Spleen (tissue), 7 donors: ENCODE measurements around the gene CYP24A1.

Experiments used
- CTCF ChIP-seq, 11 experiments: fragments of 200-600 bp in 7 of 11; fragments of 450-650 bp in 4 of 11; sonication (generic) in 4 of 11; IDR thresholded peaks in 8 of 11; conservative IDR thresholded peaks in 3 of 11; 1 replicate in 7 of 11; 2 replicates in 4 of 11; pipeline versions ENCODE4 v1.4.0 to v1.8.0; 2016 to 2021; ENCODE audit warnings: antibody characterized with exemption in 11 of 11, inconsistent platforms in 4 of 11, mild to moderate bottlenecking in 1 of 11
- POLR2A ChIP-seq, 3 donors: fragments of 450-650 bp; IDR thresholded peaks; one replicate each; pipeline ENCODE4 v1.5.1; 2017; ENCODE audit warnings: antibody characterized with exemption in 3 of 3, mild to moderate bottlenecking in 1 of 3
- POLR2AphosphoS5 ChIP-seq, 3 donors: sonication (generic); formaldehyde crosslinking; IDR thresholded peaks; one replicate each; pipeline ENCODE4 v1.5.1; 2017; ENCODE audit warnings: antibody characterized with exemption in 3 of 3
- donor health status: DM: no; HTN: no; CAD: no; lungs with moderate emphysema.
- donor health status: DM: no; HTN: no; CAD: no.
- donor health status: DM: no; HTN: no; CAD: no.

DNA sequence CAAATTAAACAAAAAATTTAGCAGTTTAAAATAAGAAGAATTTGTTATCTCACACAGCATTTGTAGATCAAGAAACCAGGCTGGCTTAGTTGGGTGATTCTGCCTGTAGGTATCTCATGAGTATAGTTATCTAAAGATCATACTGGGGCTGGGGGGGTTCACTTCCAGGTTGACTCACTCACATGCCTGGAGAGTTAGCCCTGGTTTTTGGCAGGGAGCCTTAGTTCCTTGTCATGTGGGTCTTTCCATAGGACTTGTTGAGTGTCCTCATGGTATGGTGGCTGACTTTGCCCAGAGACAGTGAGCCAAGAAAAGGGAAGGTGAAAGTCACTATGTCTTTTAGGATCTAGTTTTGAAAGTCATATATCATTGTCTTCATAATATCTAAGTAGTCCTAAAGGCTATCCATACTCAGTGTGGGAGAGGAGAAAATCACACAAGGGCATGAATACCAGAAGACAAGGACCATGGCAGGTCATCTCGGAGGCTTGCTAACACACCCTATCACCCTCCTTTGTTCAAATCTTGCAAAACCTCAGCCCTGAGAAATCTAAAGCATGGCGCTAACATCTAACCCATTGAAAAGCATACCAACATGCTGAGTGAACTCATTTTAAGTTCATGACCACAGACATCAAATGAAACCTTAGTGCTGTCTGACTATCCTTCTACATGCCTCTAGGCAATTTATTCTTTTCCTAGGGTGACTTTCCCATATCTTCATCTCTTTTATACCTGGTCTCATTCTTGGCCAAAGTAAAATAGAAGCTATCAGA lies 39.2 kb downstream of the CYP24A1 start:
- no peak for TF ChIP-seq CTCF (IDR thresholded peaks at IDR 0.05 in 8 of 11, conservative IDR thresholded peaks at IDR 0.05 in 3 of 11)
- no peak for TF ChIP-seq POLR2AphosphoS5 (IDR thresholded peaks at IDR 0.05)
- no peak for TF ChIP-seq POLR2A (IDR thresholded peaks at IDR 0.05)
